Right lobe of liver (tissue), 6 donors: ENCODE results near the gene ZCCHC7. TPM values are rescaled to one million over a fixed set of nuclear protein-coding genes. Genes with fewer than 3 reads are reported as not detected.

Source experiments
- ATAC-seq, 4 donors: fragments of 200-7000 bp; cut with Tn5 transposase; one replicate each; pipeline ENCODE4 v1.9.1; 2020; ENCODE audit warnings: mild to moderate bottlenecking in 4 of 4, moderate library complexity in 4 of 4
- DNase-seq, 3 donors: peaks; one replicate each; pipeline ENCODE4 v3.0.0-alpha.2; 2020
- H3K27ac ChIP-seq, 3 donors: fragments of 200-600 bp; one replicate each; pipeline ENCODE4 v1.8.0; 2022
- H3K27me3 ChIP-seq, 2 donors: fragments of 200-600 bp; one replicate each; pipeline ENCODE4 v1.8.0; 2022
- H3K36me3 ChIP-seq, 4 donors: fragments of 200-600 bp; sonication (generic) in 1 of 4; one replicate each; pipeline versions ENCODE4 v1.5.1 to v1.8.0; 2017 to 2022; ENCODE audit warnings: control low read depth in 1 of 4
- H3K4me1 ChIP-seq, 4 donors: fragments of 200-600 bp; sonication (generic) in 1 of 4; one replicate each; pipeline versions ENCODE4 v1.5.1 to v1.8.0; 2017 to 2022; ENCODE audit warnings: control low read depth in 1 of 4
- H3K4me3 ChIP-seq, 3 donors: fragments of 200-600 bp; one replicate each; pipeline ENCODE4 v1.8.0; 2022
- H3K9me3 ChIP-seq, 4 donors: fragments of 200-600 bp; sonication (generic) in 1 of 4; one replicate each; pipeline versions ENCODE4 v1.5.1 to v1.8.0; 2017 to 2022; ENCODE audit warnings: control low read depth in 1 of 4
- CTCF ChIP-seq, 4 donors: fragments of 200-600 bp in 3 of 4; fragments of 450-650 bp in 1 of 4; IDR thresholded peaks; one replicate each; pipeline versions ENCODE4 v1.5.1 to v1.8.0; 2016 to 2022; ENCODE audit warnings: antibody characterized with exemption in 4 of 4, mild to moderate bottlenecking in 2 of 4
- POLR2A ChIP-seq: fragments of 450-650 bp; IDR thresholded peaks from one replicate; pipeline ENCODE4 v1.6.1; 2017; ENCODE audit warnings: antibody characterized with exemption, mild to moderate bottlenecking
- WGBS: methylation state at CpG from one replicate; pipeline ENCODE4 v1.1.6; 2018; ENCODE audit warnings: low coverage, low lambda C conversion rate; ENCODE audit not compliant: insufficient coverage; ENCODE audit errors: missing lambda C conversion rate; 5-methylcytosine and 5-hydroxymethylcytosine counted together
- intact Hi-C, 2 donors: fragments of 100-400 bp; cut with DNase I; formaldehyde crosslinking; loops; one replicate each; pipeline versions ENCODE4 v1.11.2 to v1.14.1; 2022
- total RNA-seq, 6 experiments: library from RNA; depleted of rRNA in 2 of 6; stranded (reverse); fragments of >200 nt in 2 of 6; fragmentation: NEBNext Ultra II Directional in 3 of 6; extraction: Animal tissue kit (Norgen Biotek cat#: 25700) in 3 of 6; gene quantifications; one replicate each; pipeline versions ENCODE4 v1.1.0 to v1.2.4, GENCODE V29; 2016 to 2023
- donor health status: DM: no; HTN: yes; CAD: no.
- donor health status: DM: no; HTN: no; CAD: no.
- donor health status: DM: no; HTN: no; CAD: no.
- donor health status: DM: no; HTN: yes; CAD: no.
- donor health status: DM: no; HTN: yes; CAD: no.

Gene ZCCHC7
- total RNA-seq, 6 experiments from 2014 or later: 5.9 to 10.0 (median 7.2) TPM

DNA sequence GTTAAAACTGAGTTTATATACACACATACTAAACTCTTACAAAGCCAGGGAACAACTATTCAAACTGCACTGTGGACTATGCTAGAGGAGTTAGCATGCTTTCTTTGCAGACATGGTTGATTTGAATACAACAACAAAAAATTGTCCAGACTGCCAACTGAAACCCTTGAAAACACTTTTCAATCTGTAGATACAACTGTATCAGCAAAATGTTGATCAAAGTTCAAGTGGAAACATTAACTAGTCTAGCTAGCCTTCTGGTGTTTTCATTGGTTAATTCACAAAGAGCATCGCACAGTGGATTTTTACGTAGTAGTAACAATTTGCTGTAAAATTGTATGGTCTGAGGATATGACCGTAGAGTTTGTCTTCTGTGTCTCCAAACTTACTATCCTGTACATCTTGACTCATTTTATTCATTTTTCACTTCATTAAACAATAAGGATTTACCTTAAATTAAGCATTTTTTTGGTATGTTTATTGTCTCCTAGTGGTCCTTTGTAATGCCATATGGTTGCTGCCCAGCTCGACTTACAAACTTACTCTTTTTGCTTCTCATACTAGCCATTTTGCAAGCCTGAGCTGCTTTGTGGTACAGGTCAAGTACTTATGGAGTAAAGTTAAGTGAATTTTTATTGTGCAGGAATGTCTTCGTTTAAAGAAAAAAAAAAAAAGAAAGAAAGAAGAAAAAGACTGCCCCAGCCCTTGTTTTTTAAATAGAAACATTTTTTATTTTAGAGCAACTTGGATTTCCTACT is 123.4 kb downstream of the ZCCHC7 start:
- intact Hi-C loops: no loop called here
- no peaks in the 10 kb centered on the region for H3K36me3 ChIP-seq
- ATAC-seq: no peak
- no peak overlapping the region for H3K4me3 ChIP-seq
- TF ChIP-seq CTCF (IDR thresholded peaks at IDR 0.05) (no peak), POLR2A (no peak)
- 85% methylated on average over 5 of the region's 5 CpGs for WGBS
- H3K27ac ChIP-seq: no peak overlapping the region
- DNase-seq: no peak
- H3K4me1 ChIP-seq: no peaks in the 10 kb centered on the region
- H3K27me3 ChIP-seq: no peaks in the 10 kb centered on the region
- no peaks in the 10 kb centered on the region for H3K9me3 ChIP-seq

DNA sequence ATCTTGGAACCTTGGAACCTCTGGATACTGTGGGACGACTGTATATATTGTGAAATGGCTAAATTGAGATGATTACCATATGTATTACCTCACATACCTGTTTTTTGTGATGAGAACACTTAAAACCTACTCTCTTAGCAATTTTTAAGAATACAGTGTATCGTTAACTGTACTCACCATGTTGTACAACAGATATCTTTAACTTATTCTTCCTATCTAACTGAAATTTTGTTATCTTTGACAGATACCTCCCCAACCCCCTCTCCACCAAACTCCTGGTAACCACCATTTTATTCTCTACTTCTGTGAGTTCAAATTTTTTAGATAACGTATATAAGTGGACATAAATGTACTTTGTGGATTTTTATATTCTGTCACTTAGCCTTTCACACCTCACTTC is 126.5 kb downstream of the ZCCHC7 start:
- Histone ChIP-seq H3K27me3 (no peaks in the 10 kb centered on the region), H3K27ac (no peak overlapping the region), H3K9me3 (no peaks in the 10 kb centered on the region), H3K4me1 (no peaks in the 10 kb centered on the region), H3K36me3 (no peaks in the 10 kb centered on the region), H3K4me3 (no peak overlapping the region)
- 97% methylated on average over 3 of the region's 3 CpGs for WGBS
- DNase-seq (no peak), ATAC-seq (no peak)
- intact Hi-C loops: no loop called here
- no peak for TF ChIP-seq CTCF (IDR thresholded peaks at IDR 0.05)

DNA sequence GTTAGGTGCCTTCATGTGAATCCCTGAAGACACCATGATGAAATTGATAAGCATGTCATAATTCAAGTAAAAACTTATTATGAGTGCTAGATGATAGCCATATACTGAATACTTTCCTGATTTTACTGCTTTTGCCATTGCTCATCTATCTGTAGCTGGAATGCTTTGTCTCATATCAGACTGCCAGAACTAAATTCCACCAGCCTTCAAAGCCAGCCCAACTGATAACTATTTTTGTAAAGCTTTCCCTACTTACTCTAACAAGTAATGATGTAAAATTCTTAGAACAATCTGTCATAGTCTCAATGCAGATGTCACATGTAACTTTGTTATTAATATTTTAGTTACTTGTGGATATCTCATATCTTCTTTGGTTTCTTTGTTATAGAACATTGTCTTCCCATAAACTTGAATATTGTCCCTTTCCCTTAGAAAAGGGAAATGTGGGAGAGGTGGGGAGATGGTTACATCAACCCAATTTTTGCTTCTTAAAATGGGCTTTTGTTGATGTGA is 128.3 kb downstream of the ZCCHC7 start:
- Histone ChIP-seq H3K27ac (no peak overlapping the region), H3K4me1 (no peaks in the 10 kb centered on the region), H3K27me3 (no peaks in the 10 kb centered on the region), H3K9me3 (no peaks in the 10 kb centered on the region), H3K4me3 (no peak overlapping the region), H3K36me3 (no peaks in the 10 kb centered on the region)
- TF ChIP-seq CTCF (IDR thresholded peaks at IDR 0.05) (no peak), POLR2A (no peak)
- no peak for ATAC-seq
- DNase-seq: no peak
- intact Hi-C loops: no loop called here

GRCh38 chr9:37251452-37251851 is 131.1 kb downstream of the ZCCHC7 start:
- Histone ChIP-seq H3K4me3 (no peak overlapping the region), H3K27ac (no peak overlapping the region), H3K36me3 (no peaks in the 10 kb centered on the region), H3K4me1 (no peaks in the 10 kb centered on the region), H3K27me3 (no peaks in the 10 kb centered on the region), H3K9me3 (no peaks in the 10 kb centered on the region)
- intact Hi-C loops: no loop called here
- ATAC-seq (no peak), DNase-seq (no peak)
- TF ChIP-seq CTCF (IDR thresholded peaks at IDR 0.05) (no peak), POLR2A (no peak)
- WGBS: 82% methylated on average over 6 of the region's 6 CpGs
